DLD1 (cell line): Measurements from ENCODE around the gene RARS1.

Experiments
- in situ Hi-C: cut with HindIII; loops from 2 replicates; pipeline ENCODE4 v1.10.0; 2017; ENCODE audit warnings: low sequenced_read_pairs

Gene RARS1

DNA sequence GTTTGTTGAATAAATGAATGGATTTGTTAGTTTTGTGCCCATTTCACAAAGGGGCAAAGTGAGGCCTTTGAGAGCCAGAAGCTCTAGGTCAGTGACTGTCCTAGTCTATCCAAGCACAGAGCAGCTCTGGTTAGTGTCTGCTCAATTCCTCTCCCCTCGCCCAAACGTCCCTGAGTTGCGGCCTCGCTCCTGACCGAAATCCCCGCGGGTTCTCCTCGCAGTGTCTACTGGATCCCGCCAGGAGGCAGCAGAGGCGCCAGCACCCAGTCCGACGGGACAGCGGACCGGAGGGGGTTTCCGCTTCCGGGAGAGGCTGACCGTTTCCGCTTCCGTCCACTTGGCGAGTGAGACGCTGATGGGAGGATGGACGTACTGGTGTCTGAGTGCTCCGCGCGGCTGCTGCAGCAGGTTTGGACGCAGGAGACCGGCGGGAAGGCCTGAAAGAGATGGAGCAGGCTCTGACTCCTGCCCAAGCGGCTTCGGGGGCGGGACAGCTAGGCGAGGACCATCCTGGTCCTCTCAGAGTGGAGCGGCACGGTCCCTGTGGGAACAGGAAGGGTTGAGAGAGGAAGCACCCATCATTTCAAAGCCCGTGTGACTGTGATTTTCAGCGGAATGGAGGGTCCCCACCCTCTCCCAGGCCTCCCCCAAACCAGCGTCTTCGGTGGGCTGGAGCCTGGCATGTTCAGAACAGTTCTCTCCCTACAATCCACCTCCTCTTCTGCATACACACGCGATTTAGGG is at the start of gene RARS1:
TSS of gene RARS1 (plus strand) at position 336 of the 744 bp plus-strand sequence. CDS start at position 364, 28 bp downstream.
- in situ Hi-C loops: no loop called here

DNA sequence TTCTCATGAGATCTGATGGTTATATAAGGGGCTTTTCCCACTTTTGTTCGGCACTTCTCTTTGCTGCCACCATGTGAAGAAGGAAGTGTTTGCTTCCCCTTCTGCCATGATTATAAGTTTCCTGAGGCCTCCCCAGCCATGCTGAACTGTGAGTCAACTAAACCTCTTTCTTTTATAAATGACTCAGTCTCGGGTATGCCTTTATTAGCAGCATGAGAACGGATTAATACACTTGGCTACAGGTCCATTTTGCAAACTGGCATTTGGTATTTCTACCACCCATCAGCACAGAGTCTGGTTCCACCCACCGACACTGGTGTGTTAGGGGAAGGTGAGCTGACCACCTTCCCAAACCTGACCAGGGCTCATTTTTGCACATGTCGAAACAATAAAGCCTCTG is 47.9 kb upstream of the RARS1 start:
- in situ Hi-C loops: no loop called here

DNA sequence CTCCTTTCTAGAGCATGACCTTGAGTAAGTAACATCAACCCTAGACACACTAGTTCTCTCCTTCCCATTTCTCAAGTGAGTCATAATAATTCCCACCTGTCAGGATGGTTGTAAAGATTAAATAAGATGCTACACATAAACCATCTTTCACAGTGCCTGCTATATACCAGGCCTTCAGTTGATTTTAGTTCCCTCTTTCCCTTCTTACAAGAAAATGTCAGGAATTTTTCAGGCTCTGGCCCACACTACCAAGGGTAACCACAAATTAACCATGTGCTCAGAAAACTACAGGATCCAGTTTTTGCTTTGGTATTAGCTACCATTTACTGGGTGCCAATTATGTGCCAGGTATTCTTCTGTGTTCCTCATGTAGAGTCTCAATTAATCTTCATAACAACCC is 42.7 kb upstream of the RARS1 start:
- in situ Hi-C loops: no loop called here

DNA sequence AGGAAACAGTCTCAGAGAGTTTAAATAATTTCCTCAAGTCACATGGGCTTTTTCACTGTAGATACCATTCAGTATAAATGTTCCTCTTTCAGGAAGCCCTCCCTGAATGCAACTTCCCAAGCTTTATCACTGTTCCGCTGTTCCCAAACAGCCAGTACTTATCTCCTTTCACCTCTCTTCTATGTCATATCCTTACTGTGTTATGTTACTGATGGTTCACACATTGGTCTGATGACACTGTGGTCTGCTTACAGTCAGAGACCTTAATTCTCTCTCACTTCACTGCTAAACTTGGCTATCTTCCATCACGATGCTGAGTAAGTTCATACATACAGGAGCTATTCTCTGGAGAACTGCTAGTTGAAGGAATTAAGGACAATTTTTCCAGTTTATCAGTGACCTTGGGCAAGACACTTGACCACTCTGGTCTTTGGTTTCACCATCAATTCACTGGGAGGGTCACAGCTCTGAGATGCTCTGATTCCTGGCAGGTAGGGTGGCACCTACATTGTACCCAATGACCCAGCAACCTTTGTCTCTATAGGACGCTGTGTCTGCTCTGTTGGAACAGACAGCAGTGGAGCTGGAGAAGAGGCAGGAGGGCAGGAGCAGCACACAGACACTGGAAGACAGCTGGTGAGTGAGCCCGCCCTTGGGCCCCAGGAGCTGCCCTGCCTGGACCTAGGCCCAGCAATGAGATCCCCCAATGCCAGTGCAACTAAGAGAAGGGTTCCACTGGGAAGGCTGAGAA is 42.1 kb upstream of the RARS1 start:
- in situ Hi-C loops: no loop called here

DNA sequence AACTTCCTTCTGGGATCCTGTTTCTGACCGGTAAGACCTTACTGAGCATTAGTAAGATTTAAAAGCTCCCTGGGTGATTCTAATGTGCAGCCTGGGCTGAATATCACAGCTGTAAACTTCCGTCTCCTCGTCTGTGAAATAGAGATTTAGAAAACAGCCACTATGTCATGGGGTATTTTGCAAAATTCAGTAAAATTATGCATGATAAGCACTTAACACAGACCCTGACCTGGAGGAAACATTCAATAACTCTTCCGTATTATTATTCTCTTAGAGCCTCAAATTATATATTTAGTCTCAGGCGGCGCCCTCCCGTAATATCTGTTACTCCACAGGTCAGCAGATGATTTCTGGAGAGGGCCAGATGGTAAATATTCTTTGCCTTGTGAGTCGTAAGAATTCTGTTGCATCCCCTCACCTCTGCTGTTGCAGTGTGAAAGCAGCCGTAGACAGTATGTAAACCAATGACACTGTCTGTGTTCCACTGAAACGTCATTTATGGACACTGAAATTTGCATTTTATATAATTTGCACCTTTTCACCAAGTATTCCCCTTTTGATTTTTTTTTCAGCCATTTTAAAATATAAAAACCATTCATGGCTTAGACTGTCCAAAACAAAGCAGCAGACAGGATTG is 39.2 kb upstream of the RARS1 start:
- in situ Hi-C loops: no loop called here

DNA sequence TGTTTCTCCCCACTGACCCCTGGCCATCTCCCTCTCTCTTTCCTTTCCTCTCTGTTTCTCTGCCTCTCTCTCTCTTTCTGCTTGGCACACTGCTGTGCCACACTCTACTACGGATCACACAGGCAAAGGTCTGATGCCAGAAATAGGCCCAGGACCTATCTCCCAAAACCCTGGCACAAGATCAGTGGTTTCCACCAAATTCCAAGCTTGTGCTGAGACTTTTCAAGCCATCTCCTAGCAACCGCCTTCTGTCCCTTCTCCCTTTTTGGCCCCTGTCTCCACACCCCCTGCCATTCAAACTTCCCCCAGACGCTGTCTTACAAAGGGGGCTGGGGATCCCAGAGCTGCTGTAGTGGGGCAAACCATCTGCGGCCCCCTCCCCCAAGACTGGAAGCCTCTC is 38.5 kb upstream of the RARS1 start:
- in situ Hi-C loops: no loop called here

DNA sequence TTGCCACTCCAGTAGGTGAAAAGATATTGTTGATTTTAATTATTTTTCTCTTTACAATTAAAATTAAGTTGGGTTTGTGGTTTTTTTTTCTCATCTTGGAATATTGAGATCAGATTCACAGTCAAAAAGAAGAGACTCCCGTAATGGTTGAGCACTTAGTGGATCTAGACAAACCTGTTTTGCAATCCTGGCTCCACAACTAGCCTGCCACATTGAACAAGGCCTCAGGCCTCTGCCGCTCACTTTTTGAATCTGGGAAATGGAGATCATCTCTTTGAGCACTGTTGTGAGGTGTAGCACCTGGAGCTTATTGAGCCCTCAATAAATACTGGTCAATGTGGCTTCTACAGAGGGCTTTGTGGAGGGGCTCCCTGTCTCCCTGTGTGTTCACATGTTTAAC is 37.1 kb upstream of the RARS1 start:
- in situ Hi-C loops: no loop called here

DNA sequence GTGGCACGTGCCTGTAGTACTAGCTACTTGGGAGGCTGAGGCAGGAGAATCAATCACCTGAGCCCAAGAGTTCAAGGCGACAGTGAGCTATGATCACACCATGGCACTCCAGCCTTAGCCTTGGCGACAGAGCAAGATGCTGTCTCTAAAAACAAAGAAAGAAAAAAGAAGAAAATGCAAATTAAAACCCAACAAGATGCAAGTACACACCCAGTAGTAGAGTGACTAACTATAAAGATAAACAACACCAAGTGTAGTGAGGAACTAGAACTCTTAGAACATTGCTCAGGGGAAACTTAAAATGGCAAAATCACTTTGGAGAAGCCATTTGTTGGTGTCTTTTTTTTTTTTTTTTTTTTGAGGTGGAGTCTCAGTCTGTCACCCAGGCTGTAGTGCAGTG is 34.7 kb upstream of the RARS1 start:
- in situ Hi-C loops: no loop called here

DNA sequence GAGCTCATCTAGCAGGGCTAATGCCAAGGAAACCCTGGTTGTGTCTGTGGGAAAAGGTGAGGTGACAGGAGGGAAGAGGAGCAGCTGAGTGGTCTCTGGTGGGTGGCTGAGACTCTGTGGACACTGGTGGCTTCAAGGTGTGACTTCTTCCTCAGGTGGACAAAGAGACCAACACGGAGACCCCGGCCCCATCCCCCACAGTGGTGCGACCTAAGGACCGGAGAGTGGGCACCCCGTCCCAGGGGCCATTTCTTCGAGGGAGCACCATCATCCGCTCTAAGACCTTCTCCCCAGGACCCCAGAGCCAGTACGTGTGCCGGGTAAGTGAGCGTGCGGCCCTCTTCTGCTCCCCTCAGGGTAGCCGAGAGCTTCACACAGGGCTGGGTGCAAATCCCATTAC is 31.1 kb upstream of the RARS1 start:
- in situ Hi-C loops: loop anchor here (5.0 kb wide), 1 partner anchor 43 kb away; no protein-coding TSS in a partner anchor

DNA sequence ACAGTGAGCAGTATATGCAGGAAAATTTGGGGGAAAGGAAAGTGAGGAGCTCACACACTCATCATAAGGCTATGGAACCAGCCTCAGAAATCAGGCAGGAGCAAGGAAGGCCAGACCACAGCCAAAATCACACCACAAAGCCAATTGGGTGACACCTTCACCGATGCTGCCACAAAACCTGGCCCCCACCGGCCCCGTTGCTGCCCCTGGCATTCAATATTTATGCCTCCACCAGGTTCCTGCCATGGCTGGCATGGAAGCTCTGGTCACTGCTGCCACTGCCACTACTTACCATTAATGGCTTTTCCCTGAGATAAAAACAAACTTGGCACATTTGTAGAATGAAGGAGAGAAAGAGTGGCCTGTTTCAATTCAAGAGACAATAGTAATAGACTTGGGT is 28.7 kb upstream of the RARS1 start:
- in situ Hi-C loops: loop anchor here (5.0 kb wide), 1 partner anchor 45 kb away; no protein-coding TSS in a partner anchor

DNA sequence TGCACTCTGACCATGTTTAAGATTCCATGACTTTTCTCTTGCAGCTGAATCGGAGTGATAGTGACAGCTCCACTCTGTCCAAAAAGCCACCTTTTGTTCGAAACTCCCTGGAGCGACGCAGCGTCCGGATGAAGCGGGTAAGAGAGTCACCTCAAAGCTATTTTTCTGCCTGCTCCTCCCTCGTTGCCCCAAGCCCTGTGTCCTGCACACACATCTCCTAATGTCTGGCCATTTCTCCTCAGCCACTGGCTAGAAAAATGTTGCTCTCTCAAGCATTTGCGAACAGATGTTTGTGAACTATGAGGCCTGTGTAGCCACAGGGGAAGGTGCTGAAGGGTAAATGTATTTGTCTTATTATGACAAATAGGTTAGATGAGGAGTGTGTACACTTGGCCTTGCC is 25.7 kb upstream of the RARS1 start:
- in situ Hi-C loops: no loop called here

DNA sequence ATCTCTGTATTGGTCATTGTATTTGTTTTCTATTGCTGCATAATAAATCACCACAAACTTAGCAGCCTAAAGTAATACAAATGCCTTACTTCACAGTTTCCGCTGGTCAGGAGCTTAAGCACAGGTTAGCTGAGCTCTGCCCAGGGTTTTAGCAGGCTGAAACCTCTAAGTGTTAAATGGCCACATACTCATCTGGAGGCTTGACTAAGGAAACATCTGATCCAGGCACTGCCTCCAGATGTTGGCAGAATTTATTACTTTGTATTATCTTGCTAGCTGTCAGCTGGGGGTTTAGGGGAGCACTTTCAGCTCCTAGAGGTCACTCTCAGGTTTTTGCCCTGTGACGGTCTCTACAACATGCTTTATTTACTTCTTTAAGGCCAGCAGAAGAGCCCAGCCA is 23.2 kb upstream of the RARS1 start:
- in situ Hi-C loops: no loop called here

DNA sequence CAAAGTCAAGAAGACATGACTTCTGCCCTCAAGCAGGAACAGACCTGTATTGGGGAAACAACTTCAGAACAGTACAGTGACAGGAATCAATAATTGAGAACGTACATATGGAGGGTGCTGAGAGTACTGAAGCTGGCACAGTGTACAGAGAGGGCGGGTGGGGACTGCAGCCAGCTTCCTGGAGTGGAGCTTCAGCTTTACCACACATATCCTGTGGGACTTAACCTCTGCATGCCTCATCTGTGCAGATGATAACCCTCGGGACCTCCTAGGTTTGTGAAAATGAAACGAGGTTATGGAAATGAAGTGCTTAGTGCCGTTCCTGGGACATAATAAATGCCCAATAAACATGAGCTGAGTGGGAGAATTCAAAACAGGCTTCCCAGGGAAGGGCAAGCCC is 22.1 kb upstream of the RARS1 start:
- in situ Hi-C loops: no loop called here

DNA sequence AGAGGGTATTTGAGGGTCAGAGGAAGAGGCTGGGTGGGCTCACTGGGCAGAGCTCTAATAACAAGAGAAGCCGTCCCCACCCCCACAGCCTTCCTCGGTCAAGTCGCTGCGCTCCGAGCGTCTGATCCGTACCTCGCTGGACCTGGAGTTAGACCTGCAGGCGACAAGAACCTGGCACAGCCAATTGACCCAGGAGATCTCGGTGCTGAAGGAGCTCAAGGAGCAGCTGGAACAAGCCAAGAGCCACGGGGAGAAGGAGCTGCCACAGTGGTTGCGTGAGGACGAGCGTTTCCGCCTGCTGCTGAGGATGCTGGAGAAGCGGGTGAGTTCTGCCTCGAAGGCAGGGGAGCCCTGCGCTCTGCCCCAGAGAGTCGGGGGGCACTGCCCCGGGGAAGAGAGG is 21.6 kb upstream of the RARS1 start:
- in situ Hi-C loops: no loop called here

DNA sequence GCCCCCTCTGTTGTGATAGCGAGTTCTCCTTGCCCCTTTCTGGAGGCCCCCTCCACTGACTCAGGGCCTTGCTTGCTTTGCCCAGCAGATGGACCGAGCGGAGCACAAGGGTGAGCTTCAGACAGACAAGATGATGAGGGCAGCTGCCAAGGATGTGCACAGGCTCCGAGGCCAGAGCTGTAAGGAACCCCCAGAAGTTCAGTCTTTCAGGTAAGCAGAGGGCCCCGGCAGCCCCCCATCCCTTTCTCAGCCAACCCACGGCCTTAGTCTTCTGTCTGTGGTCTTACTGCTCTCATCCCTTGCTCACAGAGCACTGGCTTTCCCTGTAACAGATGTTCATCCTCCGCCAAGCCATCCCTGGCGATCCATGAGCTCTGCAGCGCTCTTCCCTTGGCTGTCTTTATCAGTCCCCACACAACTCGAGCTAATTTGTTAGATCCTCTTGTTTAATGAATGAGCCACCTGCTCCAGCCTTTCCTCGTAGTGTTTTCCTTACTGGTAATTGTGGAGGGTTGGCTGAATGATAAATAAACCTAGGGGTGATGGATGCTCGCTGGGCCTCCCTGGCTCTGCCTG is 18.4 kb upstream of the RARS1 start:
- in situ Hi-C loops: no loop called here

DNA sequence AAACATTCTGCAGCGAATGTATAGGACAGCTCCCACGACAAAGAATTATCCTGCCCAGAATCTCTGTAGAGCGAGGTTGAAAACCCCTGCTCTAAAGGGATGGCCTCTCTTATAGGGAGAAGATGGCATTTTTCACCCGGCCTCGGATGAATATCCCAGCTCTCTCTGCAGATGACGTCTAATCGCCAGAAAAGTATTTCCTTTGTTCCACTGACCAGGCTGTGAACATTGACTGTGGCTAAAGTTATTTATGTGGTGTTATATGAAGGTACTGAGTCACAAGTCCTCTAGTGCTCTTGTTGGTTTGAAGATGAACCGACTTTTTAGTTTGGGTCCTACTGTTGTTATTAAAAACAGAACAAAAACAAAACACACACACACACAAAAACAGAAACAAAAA is 17.4 kb upstream of the RARS1 start:
- in situ Hi-C loops: no loop called here

DNA sequence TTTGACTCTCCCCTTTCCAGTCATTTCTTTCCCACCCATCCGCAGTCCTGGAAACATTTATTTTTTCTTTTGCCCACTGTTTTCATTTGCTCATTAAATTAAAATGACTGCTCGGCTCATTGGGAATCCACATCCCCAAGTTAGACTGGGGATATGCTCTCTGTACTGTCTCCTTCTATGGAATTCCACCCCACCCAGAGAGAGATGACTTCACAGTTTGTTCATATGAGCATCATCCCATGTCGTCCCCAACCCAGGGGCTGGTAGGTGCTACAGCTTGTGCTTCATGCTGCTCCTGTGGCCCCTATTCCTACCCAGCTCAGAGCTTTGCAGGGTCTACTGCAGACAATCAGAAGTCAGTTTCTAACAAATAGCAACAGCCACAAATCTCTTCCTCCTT is 16.5 kb upstream of the RARS1 start:
- in situ Hi-C loops: no loop called here

DNA sequence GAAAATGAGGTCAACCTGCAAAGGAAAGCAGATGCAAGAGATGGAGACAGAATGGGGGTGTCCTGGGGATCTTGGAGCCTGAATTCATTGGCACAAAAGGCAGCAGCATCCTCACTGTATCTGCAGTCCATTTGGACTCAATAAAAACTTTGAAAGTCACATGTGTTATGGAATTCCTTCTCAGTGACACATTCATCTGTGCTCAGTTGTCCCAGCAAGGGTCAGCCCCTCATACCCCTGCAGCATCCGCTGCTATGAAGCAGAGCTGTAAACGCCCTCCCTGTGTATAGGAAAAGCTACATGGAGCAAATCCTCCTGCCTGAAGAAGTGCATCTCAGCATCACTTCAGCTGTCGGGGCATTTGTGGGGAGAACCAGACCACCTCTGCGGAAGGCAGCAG is 14.5 kb upstream of the RARS1 start:
- in situ Hi-C loops: no loop called here

DNA sequence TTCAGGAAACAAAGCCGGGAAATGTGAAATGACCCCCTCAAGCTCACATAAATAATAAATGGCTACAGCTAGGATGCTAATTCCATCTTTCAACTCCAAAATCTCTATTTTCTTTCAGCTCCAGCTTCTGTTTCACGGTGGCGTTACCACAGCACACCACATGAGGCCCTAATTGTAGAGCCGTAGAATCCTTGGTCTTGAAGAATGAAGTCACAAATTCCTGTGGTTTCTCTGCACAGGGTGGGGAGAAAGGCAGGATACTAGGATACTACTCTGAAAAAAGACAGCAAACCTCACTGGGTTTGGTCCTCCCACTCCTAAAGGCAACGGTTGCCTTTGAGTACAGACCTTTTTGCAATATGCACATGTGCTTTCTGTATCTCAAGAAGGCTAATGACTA is 13.9 kb upstream of the RARS1 start:
- in situ Hi-C loops: no loop called here

DNA sequence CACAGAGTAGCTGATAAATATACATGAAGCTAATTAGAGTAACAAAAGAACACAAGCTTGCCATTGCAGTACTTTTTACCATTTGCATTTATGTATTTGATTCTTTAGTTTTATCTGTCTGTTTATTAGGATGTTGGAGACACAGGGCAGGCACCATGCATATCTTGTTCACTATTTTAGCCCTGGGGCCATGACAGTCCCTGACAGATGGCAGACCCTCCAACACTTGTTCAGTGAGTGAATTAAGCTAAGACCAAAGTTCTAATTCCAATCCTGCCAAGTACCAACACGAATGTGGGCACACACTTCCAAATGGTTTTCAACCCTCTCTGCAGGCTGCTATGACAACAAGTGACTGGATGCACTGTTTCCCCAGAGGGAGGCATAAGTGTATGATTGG is 12.0 kb upstream of the RARS1 start:
- in situ Hi-C loops: no loop called here

DNA sequence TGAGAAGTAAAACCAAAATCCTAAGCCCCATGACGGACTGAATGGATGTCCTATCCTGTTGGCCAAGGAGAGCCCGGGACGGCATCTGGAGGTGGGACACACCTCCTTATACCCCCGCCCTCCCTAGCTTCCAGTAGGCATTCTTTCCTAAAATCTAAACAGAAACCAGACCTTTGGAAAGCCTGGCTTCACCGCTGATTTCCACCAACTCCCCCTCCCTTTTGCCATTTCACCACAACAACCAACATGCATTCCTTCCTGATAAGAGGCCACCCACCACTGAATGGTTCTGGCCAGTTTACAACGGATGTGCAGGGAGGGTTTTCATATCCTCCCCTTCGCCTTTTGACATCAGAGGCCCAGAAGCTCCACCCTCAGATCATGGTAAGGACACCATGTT is 9.2 kb upstream of the RARS1 start:
- in situ Hi-C loops: no loop called here

DNA sequence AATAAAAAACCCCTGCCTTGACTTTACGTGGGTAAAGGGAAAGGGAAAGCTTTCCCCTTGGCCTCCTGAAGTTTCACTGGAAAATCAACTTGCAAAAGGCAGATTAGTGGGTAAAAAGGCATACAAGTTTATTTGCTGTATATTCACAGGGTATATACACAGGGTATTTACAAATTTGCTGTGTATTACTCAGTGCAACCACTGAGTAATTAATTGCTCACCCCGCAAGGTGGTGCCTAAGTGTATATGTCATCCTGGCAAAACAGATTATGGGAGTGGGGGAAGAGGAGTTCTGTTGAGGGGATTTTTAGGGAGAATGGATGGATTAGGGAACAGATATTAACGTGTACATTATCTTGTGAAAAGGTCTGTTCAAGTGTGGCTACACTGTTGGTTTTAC is 7.1 kb upstream of the RARS1 start:
- in situ Hi-C loops: no loop called here
